ENCODE data around the gene SCARF1.

SCARF1 gene

DNA sequence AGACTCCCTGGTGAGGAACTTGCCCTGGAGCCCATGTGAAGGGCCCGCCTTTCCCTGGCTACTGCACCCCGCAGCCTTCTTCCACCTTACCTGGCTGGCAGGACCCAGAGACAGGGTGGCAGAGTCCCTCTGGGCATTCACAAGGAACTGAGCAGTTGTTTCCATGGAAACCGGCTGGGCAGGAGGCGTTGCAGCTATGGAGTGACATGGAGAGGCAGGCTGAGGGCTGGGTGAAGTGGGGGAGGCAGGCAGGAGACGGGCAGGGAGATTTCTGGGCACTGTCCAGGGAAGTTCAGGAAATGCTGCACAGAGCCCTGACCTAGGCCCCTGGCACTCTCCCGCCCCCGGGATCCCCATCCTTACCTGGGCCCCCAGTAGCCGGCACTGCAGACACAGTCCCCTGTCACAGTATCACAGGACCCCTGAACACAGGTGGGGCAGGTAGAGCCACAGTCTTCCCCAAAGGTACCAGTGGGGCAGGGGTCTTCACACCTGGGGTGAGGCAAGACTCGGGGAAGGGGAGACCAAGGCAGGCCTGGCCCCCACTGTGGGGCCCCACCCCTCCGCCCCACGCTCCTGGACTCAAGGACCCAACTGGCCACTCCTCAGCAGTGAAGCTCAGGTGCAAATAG, 5.9 kb downstream of the SCARF1 start:
- Histone ChIP-seq H3K4me1 (ENCODE audit: control insufficient read depth, low read depth, low read length) (peaks cover 2% of the 10 kb centered on the region), H3K4me3 (ENCODE audit: low read length) (no peak overlapping the region), H2BK15ac (replicated peaks; ENCODE audit: low read depth) (no peak overlapping the region), H2BK120ac (ENCODE audit: low read depth, low read length) (no peak overlapping the region), H2BK5ac (ENCODE audit: low read length) (no peak overlapping the region), H2AK5ac (ENCODE audit: low read length) (no peak overlapping the region), H3K4me2 (ENCODE audit: low read length) (no peak overlapping the region), H3K9ac (ENCODE audit: low read length) (no peak overlapping the region), H3K23ac (ENCODE audit: low read length) (no peak overlapping the region), H3K27me3 (ENCODE audit: insufficient read depth, low read length, poor library complexity) (no peaks in the 10 kb centered on the region), H3K56ac (ENCODE audit: low read length) (no peak overlapping the region), H3K4ac (ENCODE audit: low read depth, low read length) (no peak overlapping the region), H3K18ac (ENCODE audit: low read length) (no peak overlapping the region), H3K36me3 (ENCODE audit: control insufficient read depth, insufficient read depth, low read length) (no peaks in the 10 kb centered on the region), H3K79me1 (ENCODE audit: low read length) (no peaks in the 10 kb centered on the region), H4K5ac (ENCODE audit: low read length) (no peak overlapping the region), H3K27ac (ENCODE audit: low read depth, low read length) (no peak overlapping the region), H4K8ac (ENCODE audit: low read depth, low read length) (no peak overlapping the region), H3K79me2 (ENCODE audit: control insufficient read depth, insufficient read depth, low read length) (no peaks in the 10 kb centered on the region)
- peak; percentile 52 for DNase-seq
- WGBS (ENCODE audit: extremely low coverage, insufficient coverage, low lambda C conversion rate), result no CpG with 5 or more reads among the region's 11 CpGs

DNA sequence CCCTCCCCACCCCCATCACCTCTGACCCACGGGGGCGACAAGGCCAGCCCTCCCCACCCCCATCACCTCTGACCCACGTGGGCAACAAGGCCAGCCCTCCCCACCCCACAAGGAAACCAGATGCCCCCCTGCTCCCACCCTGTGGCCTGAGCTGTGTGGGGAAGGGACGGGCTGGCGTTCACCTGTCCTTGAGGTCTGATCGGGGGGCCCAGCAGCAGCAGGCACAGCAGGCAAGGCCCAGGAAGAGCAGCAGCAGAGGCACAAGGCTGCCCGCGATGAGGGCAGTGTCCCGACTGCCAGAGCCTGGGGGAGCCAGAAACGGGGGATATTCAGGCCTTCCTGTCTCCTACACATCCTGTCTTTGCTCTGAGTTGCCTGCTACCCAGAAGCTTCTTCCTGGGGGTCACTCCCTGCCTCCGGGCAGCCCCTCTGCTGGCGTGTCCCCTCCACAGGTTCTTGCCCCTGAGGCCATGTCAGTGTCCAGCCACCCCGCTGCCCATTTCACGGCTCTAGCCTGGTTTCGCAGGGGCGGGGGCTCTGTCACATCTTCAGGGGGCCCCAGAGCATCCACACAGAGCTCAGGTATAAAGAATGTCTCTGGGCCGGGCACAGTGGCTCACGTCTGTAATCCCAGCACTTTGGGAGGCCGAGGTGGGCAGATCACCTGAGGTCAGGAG, 6.8 kb downstream of the SCARF1 start:
- H3K23ac ChIP-seq (ENCODE audit: low read length), result no peak overlapping the region
- no peak overlapping the region for H4K5ac ChIP-seq (ENCODE audit: low read length)
- no peaks in the 10 kb centered on the region for H3K36me3 ChIP-seq (ENCODE audit: control insufficient read depth, insufficient read depth, low read length)
- H3K27ac ChIP-seq (ENCODE audit: low read depth, low read length), result no peak overlapping the region
- no peaks in the 10 kb centered on the region for H3K79me1 ChIP-seq (ENCODE audit: low read length)
- no peak overlapping the region for H2BK15ac ChIP-seq (replicated peaks; ENCODE audit: low read depth)
- no peak overlapping the region for H3K4me2 ChIP-seq (ENCODE audit: low read length)
- no peaks in the 10 kb centered on the region for H3K4me1 ChIP-seq (ENCODE audit: control insufficient read depth, low read depth, low read length)
- no peak overlapping the region for H3K9ac ChIP-seq (ENCODE audit: low read length)
- no peak overlapping the region for H4K8ac ChIP-seq (ENCODE audit: low read depth, low read length)
- no peak for DNase-seq
- no CpG with 5 or more reads among the region's 19 CpGs for WGBS (ENCODE audit: extremely low coverage, insufficient coverage, low lambda C conversion rate)
- no peaks in the 10 kb centered on the region for H3K79me2 ChIP-seq (ENCODE audit: control insufficient read depth, insufficient read depth, low read length)
- no peak overlapping the region for H2AK5ac ChIP-seq (ENCODE audit: low read length)
- H3K56ac ChIP-seq (ENCODE audit: low read length), result peak overlapping the region; percentile 37
- H3K4me3 ChIP-seq (ENCODE audit: low read length), result no peak overlapping the region
- no peaks in the 10 kb centered on the region for H3K27me3 ChIP-seq (ENCODE audit: insufficient read depth, low read length, poor library complexity)
- H2BK5ac ChIP-seq (ENCODE audit: low read length), result no peak overlapping the region
- H2BK120ac ChIP-seq (ENCODE audit: low read depth, low read length), result no peak overlapping the region
- no peak overlapping the region for H3K4ac ChIP-seq (ENCODE audit: low read depth, low read length)
- H3K18ac ChIP-seq (ENCODE audit: low read length), result no peak overlapping the region

DNA sequence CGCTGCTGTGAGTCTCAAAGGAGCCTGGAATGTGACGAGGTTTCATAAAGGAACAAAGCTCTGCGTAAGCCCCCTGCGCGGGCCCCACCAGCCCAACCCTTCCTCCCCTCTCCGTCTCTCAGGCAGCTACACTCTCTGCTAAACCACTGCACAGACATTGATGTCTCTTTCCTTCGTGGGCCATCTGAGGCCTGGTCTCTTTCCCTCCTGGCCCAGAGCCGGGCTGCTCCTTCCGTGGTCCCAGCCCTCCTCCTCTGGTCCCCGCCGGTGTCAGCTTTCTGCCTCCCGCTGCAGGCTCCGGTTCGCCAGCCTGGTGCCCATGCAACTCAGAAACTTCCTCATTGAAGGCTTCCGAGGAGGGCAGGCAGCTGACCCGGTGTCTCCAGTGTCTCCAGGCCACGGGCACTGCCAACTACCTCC, 7.4 kb downstream of the SCARF1 start:
- H2BK15ac ChIP-seq (replicated peaks; ENCODE audit: low read depth), result no peak overlapping the region
- H3K56ac ChIP-seq (ENCODE audit: low read length), result no peak overlapping the region
- H3K4me2 ChIP-seq (ENCODE audit: low read length), result no peak overlapping the region
- H4K8ac ChIP-seq (ENCODE audit: low read depth, low read length), result no peak overlapping the region
- no peaks in the 10 kb centered on the region for H3K36me3 ChIP-seq (ENCODE audit: control insufficient read depth, insufficient read depth, low read length)
- no peak overlapping the region for H3K4ac ChIP-seq (ENCODE audit: low read depth, low read length)
- WGBS (ENCODE audit: extremely low coverage, insufficient coverage, low lambda C conversion rate), result no CpG with 5 or more reads among the region's 17 CpGs
- H3K23ac ChIP-seq (ENCODE audit: low read length), result no peak overlapping the region
- no peaks in the 10 kb centered on the region for H3K79me1 ChIP-seq (ENCODE audit: low read length)
- no peak overlapping the region for H3K9ac ChIP-seq (ENCODE audit: low read length)
- no peak overlapping the region for H4K5ac ChIP-seq (ENCODE audit: low read length)
- no peaks in the 10 kb centered on the region for H3K4me1 ChIP-seq (ENCODE audit: control insufficient read depth, low read depth, low read length)
- no peak overlapping the region for H2BK5ac ChIP-seq (ENCODE audit: low read length)
- no peak overlapping the region for H3K18ac ChIP-seq (ENCODE audit: low read length)
- DNase-seq, result no peak
- H2AK5ac ChIP-seq (ENCODE audit: low read length), result no peak overlapping the region
- H3K27me3 ChIP-seq (ENCODE audit: insufficient read depth, low read length, poor library complexity), result no peaks in the 10 kb centered on the region
- H3K4me3 ChIP-seq (ENCODE audit: low read length), result no peak overlapping the region
- H2BK120ac ChIP-seq (ENCODE audit: low read depth, low read length), result no peak overlapping the region
- H3K27ac ChIP-seq (ENCODE audit: low read depth, low read length), result no peak overlapping the region
- no peaks in the 10 kb centered on the region for H3K79me2 ChIP-seq (ENCODE audit: control insufficient read depth, insufficient read depth, low read length)

DNA sequence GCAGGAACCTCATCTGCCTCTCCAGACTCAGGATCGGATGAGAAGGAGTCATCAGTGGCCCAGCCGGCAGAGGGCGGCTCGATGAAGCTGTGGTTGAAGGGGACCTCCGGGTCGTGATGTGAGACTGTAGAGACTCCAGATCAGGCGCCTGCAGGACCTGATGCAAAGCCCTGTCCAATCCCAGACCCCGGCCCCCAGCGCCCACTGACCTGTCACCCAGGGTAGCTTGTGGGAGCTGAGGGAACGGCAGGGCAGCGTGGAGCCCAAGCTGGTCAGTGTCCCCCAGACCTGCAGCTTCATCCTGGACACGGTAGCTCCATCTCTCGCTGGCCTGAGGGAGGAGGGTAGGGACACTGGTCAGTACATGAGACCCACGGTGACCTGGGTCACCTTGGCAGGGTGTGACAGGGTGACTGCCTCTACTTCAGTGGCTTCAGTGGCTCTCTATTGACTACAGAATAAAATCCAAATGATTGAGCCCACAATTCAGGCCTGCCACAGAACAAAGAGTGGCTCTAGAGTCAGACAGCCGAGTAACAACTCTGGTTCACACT, 8.7 kb downstream of the SCARF1 start:
- Histone ChIP-seq H2AK5ac (ENCODE audit: low read length) (no peak overlapping the region), H3K79me1 (ENCODE audit: low read length) (no peaks in the 10 kb centered on the region), H2BK5ac (ENCODE audit: low read length) (no peak overlapping the region), H3K23ac (ENCODE audit: low read length) (no peak overlapping the region), H3K9ac (ENCODE audit: low read length) (no peak overlapping the region), H3K18ac (ENCODE audit: low read length) (no peak overlapping the region), H2BK15ac (replicated peaks; ENCODE audit: low read depth) (no peak overlapping the region), H3K4me3 (ENCODE audit: low read length) (no peak overlapping the region), H3K4ac (ENCODE audit: low read depth, low read length) (no peak overlapping the region), H3K36me3 (ENCODE audit: control insufficient read depth, insufficient read depth, low read length) (no peaks in the 10 kb centered on the region), H3K79me2 (ENCODE audit: control insufficient read depth, insufficient read depth, low read length) (no peaks in the 10 kb centered on the region), H4K5ac (ENCODE audit: low read length) (no peak overlapping the region), H4K8ac (ENCODE audit: low read depth, low read length) (no peak overlapping the region), H3K27ac (ENCODE audit: low read depth, low read length) (no peak overlapping the region), H2BK120ac (ENCODE audit: low read depth, low read length) (no peak overlapping the region), H3K4me1 (ENCODE audit: control insufficient read depth, low read depth, low read length) (no peaks in the 10 kb centered on the region), H3K56ac (ENCODE audit: low read length) (no peak overlapping the region), H3K27me3 (ENCODE audit: insufficient read depth, low read length, poor library complexity) (no peaks in the 10 kb centered on the region), H3K4me2 (ENCODE audit: low read length) (no peak overlapping the region)
- no CpG with 5 or more reads among the region's 15 CpGs for WGBS (ENCODE audit: extremely low coverage, insufficient coverage, low lambda C conversion rate)
- DNase-seq, result no peak

DNA sequence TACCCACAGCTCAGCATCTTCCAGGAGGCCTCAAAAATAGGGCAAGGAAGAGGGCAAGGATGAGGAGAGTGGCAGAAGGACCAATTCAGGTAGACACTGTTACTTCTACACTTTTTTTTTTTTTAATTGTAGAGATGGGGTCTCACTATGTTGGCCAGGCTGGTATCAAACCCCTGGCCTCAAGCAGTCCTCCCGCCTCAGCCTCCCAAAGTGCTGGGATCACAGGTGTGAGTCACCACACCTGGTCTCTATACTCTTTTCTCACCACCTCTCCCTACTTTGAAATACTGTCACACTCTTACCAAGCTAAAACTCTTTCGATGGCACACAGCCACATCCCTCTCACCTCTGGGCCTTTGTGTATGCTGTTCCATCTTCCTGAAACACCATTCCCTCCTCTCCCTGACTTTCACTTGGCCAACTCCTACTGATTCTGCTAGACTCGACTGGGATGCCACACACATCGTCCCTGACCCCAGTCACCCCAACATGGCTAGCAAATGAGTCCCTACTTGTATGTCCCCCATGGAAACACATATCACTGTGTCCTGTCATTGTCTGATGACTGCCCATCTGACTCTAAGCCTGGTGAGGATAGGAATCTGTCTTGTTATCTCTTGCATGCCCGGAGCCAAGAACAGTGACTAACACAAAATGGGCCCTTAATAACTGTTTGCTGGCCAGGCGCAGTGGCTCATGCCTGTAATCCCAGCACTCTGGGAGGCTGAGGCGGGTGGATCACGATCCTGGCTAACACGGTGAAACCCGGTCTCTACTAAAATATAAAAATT, 9.7 kb downstream of the SCARF1 start:
- no peak overlapping the region for H3K27ac ChIP-seq (ENCODE audit: low read depth, low read length)
- no peaks in the 10 kb centered on the region for H3K79me2 ChIP-seq (ENCODE audit: control insufficient read depth, insufficient read depth, low read length)
- no peak overlapping the region for H3K18ac ChIP-seq (ENCODE audit: low read length)
- no peak overlapping the region for H2BK5ac ChIP-seq (ENCODE audit: low read length)
- H3K4me1 ChIP-seq (ENCODE audit: control insufficient read depth, low read depth, low read length), result no peaks in the 10 kb centered on the region
- H3K27me3 ChIP-seq (ENCODE audit: insufficient read depth, low read length, poor library complexity), result no peaks in the 10 kb centered on the region
- H4K5ac ChIP-seq (ENCODE audit: low read length), result no peak overlapping the region
- no peak overlapping the region for H4K8ac ChIP-seq (ENCODE audit: low read depth, low read length)
- H3K9ac ChIP-seq (ENCODE audit: low read length), result no peak overlapping the region
- no peaks in the 10 kb centered on the region for H3K36me3 ChIP-seq (ENCODE audit: control insufficient read depth, insufficient read depth, low read length)
- no peak for DNase-seq
- no peak overlapping the region for H3K56ac ChIP-seq (ENCODE audit: low read length)
- H3K4ac ChIP-seq (ENCODE audit: low read depth, low read length), result no peak overlapping the region
- no CpG with 5 or more reads among the region's 10 CpGs for WGBS (ENCODE audit: extremely low coverage, insufficient coverage, low lambda C conversion rate)
- H3K79me1 ChIP-seq (ENCODE audit: low read length), result no peaks in the 10 kb centered on the region
- H2AK5ac ChIP-seq (ENCODE audit: low read length), result no peak overlapping the region
- no peak overlapping the region for H3K4me2 ChIP-seq (ENCODE audit: low read length)
- no peak overlapping the region for H3K4me3 ChIP-seq (ENCODE audit: low read length)
- H3K23ac ChIP-seq (ENCODE audit: low read length), result no peak overlapping the region
- H2BK120ac ChIP-seq (ENCODE audit: low read depth, low read length), result no peak overlapping the region
- no peak overlapping the region for H2BK15ac ChIP-seq (replicated peaks; ENCODE audit: low read depth)

Measured in mesendoderm (in vitro differentiated cells).